Measurements from ENCODE around the gene STRN3.

STRN3 gene

DNA sequence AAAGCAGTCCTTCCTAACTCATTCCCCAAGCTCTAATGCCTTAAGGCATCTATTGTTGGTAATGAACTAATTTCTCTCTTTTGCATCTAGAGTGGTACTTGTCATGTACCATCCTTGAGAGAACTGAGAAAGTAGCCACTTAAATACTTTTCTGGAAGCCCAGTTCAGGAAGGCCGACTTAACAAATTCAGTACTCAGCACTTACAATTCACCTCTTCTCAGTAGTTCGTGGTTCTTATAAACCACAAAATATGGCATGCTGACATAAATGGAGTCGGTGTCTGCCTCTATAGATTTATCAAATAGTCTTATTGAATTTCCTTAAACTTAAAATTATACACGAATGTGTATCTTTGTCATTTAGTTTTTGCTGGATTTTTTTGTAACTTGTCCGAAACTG, 161.2 kb downstream of the STRN3 start:
- DNase-seq = no peak

- no peak for DNase-seq
Measured at GRCh38 chr14:30861200-30861599, 165.0 kb downstream of the STRN3 start.

DNA sequence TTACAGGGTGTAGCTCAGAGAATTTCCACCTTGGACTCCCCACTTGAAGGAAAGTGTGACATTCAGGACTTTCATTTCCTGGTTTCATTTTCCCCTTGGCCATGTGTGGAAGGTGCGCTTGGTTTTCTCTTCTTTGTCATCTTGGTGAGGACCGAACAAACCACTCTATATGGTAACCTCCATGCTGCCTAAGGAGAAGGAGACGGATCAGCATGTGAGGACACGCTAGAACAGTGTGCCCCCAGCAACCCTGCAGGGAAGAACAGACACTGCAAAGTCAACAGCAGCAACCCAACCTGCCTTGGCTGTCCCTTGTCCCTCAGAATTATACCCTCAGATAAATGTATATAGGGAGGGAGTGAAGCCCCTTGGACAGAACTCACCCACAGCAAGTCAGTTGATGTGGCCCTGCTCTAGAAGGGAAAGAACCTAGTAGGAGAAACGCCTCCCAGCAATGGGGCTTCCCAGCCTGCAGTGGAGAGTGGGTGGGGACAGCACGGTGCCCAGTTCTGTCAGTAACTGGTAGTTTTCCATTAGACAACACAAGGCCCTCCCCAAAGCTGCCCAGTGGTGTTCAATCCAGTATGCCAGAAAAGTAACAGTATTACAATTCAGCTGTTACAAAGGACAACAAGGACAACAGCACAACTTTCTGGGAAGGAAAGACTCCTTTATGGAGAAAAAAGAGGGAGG, 170.7 kb downstream of the STRN3 start:
- no peak for DNase-seq

DNA sequence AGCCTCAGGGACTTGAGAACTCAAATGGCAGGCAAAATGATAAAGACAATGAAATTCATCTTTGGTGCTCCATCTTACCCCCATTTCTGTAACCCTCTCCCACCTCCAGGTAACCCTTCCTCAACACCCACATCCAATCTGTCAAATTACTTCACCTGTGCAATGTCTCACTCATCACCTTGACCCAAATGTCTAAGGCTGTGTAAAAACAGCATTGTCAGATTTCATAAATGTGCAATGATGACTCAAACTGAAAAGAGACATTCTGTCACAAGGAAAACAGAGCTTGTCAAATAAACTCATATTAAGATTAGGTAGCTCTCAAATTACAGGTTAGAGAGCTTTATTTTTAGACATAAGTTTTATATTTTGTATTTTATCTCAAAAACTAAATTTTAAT, 171.7 kb downstream of the STRN3 start:
- DNase-seq = no peak

DNA sequence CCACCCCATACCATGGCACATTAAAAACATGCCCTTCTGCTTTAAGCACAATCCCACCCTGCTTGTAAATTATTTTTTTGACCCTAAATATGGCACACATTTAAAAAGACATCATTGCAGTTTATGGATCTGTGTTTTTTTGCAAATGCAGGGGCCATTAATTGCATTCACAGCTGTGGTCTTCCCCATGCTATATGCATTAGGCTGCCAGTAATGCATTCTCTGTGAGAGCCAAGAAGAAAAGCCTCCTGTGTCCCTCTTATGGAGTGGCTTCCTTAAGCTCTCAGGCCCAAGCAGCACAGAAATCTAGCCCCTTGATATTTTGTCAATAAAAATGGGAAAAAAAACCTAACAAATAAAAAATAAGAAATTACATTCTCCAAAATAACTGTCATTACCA, 172.2 kb downstream of the STRN3 start:
- DNase-seq = no peak

- no peak for DNase-seq
Measured at GRCh38 chr14:30849983-30850382, 176.2 kb downstream of the STRN3 start.

DNA sequence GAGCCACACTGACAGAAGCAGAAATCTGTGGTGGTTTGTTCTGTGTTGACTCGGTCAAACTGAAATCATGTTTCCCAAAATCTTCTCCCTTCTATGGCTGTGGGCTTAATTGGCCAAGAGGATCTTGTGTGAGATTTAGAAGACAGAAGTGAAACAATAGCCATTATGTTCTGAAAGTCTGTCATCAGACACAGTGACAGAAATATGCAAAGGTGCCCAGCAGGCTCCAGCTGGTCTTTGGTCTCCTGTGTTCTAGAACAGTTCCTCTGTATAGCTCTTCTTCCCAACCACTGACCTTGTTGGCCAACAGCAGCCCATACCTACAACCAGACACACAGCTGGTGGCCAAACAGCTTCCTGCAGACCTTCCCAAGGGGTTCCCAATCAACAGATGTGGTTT, 176.8 kb downstream of the STRN3 start:
- DNase-seq = no peak

DNA sequence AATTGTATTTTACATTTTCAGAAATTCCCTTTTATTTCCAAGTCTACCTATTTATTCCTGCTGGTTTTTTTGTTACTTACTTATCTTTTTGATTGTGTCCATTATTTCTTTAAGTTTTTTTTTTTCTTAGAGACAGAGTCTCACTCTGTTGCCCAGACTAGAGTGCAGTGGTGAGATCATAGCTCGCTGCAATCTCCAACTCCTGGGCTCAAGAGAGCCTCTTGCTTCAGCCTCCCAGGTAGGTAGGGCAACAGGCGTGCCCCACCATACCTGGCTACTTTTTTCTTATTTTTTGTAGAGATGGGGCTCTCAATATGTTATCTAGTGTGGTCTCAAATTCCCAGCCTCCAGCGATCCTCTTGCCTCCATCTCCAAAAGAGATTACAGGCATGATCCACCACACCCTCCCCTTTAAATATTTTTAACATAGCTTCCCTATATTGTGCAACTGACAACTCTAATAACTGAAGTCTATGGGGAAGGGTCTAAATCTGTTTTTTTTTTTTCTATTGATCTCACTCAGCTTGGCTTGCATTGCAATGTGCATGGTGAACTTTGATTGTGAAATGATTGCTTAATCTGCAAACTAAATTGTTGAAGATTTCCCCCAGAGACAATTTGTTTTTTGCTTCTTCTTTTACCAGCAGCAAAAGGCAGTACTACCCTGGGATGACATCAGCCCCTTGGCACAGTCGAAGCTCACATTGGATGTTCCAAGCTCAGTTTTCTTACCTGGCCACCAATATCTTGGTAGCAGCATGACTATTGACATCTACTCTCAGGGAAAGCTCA, 177.5 kb downstream of the STRN3 start:
- DNase-seq = no peak

All from fibroblast of skin of right quadriceps (primary cell).